ENCODE data around the gene RUFY1. TPM values are rescaled to one million over a fixed set of nuclear protein-coding genes. Genes with fewer than 3 reads are reported as not detected.

RUFY1 gene
- total and polyA plus RNA-seq, 2 donors (not counting 3 experiments of a cell fraction or from before 2014, with no cell fraction given): 25.6 to 44.9 TPM

GRCh38 chr5:179553875-179554274 is 3.5 kb downstream of the RUFY1 start:
- no peak overlapping the region for H3K4me3 ChIP-seq (replicated peaks in 1 of 3; ENCODE audit: insufficient read depth in 1 of 3, low read depth in 1 of 3, low read length in 3 of 3)
- peak; percentile 10 for TF ChIP-seq JUN (IDR thresholded peaks at IDR 0.05; ENCODE audit: borderline replicate concordance, insufficient read depth, insufficient read length, low read depth)
- no peak for TF ChIP-seq EZH2 (IDR thresholded peaks at IDR 0.05; ENCODE audit: borderline replicate concordance, low read depth, low read length, severe bottlenecking)
- peak; percentile 71 for TF ChIP-seq FOS (IDR thresholded peaks at IDR 0.05; ENCODE audit: borderline replicate concordance, insufficient read depth, low read length)
- H4K20me1 ChIP-seq (replicated peaks; ENCODE audit: control insufficient read depth, extremely low read depth, insufficient read depth, low read length): no peaks in the 10 kb centered on the region
- H3K4me2 ChIP-seq (ENCODE audit: insufficient read depth, low read length): peak overlapping the region; percentile 20
- no peaks in the 10 kb centered on the region for H3K9me1 ChIP-seq (replicated peaks; ENCODE audit: control insufficient read depth, extremely low read depth, insufficient read depth, low read length)
- FAIRE-seq (peak; percentile 89), DNase-seq (ENCODE audit: low read depth, low spot score) (peak; percentile 46)
- peaks cover 40% of the 10 kb centered on the region for H3K79me2 ChIP-seq (ENCODE audit: control insufficient read depth, insufficient read depth, low read length)
- ChIA-PET CTCF (no interaction called here), POLR2A (no interaction called here)
- H3K9ac ChIP-seq (replicated peaks; ENCODE audit: extremely low read depth, insufficient read depth, low read length): no peak overlapping the region
- H3K4me1 ChIP-seq (ENCODE audit: control insufficient read depth, extremely low read depth, insufficient read depth, low read length): peaks cover 23% of the 10 kb centered on the region
- dilution Hi-C loops (cut with MboI; ENCODE audit: extremely low pct_ligation_motif_present, low sequenced_read_pairs): no loop called here
- no TSS peak for BruUV-seq (replicated peaks)
- no peaks in the 10 kb centered on the region for H3K27me3 ChIP-seq (ENCODE audit: control insufficient read depth in 2 of 2, insufficient read depth in 2 of 2, low read length in 2 of 2)
- H3K27ac ChIP-seq (ENCODE audit: insufficient read depth, low read depth, low read length): no peak overlapping the region
- H3K9me3 ChIP-seq (replicated peaks; ENCODE audit: control insufficient read depth, insufficient read depth, low read length): no peaks in the 10 kb centered on the region
- H2AFZ ChIP-seq (ENCODE audit: low read depth, low read length): no peak overlapping the region
- peaks cover 0 to 2% of the 10 kb centered on the region in 2 experiments for H3K36me3 ChIP-seq (ENCODE audit: control insufficient read depth in 2 of 2, extremely low read depth in 1 of 2, insufficient read depth in 2 of 2, low read length in 2 of 2)
- intact Hi-C loops (cut with micrococcal nuclease): loop anchor here (5.0 to 10.0 kb wide), 5 partner anchors 68 to 1651 kb away; partner anchors contain the start of genes CLK4, HNRNPH1 and TRIM7

GRCh38 chr5:179554981-179555380 is 4.6 kb downstream of the RUFY1 start:
- ChIA-PET POLR2A (no interaction called here), CTCF (no interaction called here)
- DNase-seq (ENCODE audit: low read depth, low spot score) (no peak), FAIRE-seq (no peak)
- intact Hi-C loops (cut with micrococcal nuclease): loop anchor here (5.0 to 10.0 kb wide), 8 partner anchors 67 to 1650 kb away; partner anchors contain the start of genes CLK4, HNRNPH1, SQSTM1 and TRIM7
- H3K27ac ChIP-seq (ENCODE audit: insufficient read depth, low read depth, low read length): no peak overlapping the region
- TF ChIP-seq POLR2AphosphoS5 (IDR thresholded peaks at IDR 0.05; ENCODE audit: insufficient read depth, low read depth, low read length): no peak
- TF ChIP-seq EZH2 (IDR thresholded peaks at IDR 0.05; ENCODE audit: borderline replicate concordance, low read depth, low read length, severe bottlenecking): no peak
- no peak for TF ChIP-seq GATA2 (IDR thresholded peaks at IDR 0.05; ENCODE audit: insufficient read depth, insufficient read length, low read depth, low read length)
- no peak for TF ChIP-seq CTCF (IDR thresholded peaks at IDR 0.05; ENCODE audit: extremely low read depth in 1 of 2, insufficient read depth in 1 of 2, low read depth in 1 of 2, low read length in 2 of 2)
- no peak for TF ChIP-seq MYC (IDR thresholded peaks at IDR 0.05; ENCODE audit: low read depth, low read length)
- TF ChIP-seq FOS (IDR thresholded peaks at IDR 0.05; ENCODE audit: borderline replicate concordance, insufficient read depth, low read length): no peak
- no peak for TF ChIP-seq POLR2A (IDR thresholded peaks at IDR 0.05; ENCODE audit: low read depth, low read length)
- no peak for TF ChIP-seq JUN (IDR thresholded peaks at IDR 0.05; ENCODE audit: borderline replicate concordance, insufficient read depth, insufficient read length, low read depth)
- TF ChIP-seq MAX (IDR thresholded peaks at IDR 0.05; ENCODE audit: insufficient read depth, insufficient read length): no peak
- H3K9me3 ChIP-seq (replicated peaks; ENCODE audit: control insufficient read depth, insufficient read depth, low read length): no peaks in the 10 kb centered on the region
- H3K4me2 ChIP-seq (ENCODE audit: insufficient read depth, low read length): no peak overlapping the region
- H3K79me2 ChIP-seq (ENCODE audit: control insufficient read depth, insufficient read depth, low read length): peaks cover 40% of the 10 kb centered on the region
- no TSS peak for BruUV-seq (replicated peaks)
- H3K9me1 ChIP-seq (replicated peaks; ENCODE audit: control insufficient read depth, extremely low read depth, insufficient read depth, low read length): no peaks in the 10 kb centered on the region
- no peak overlapping the region for H3K9ac ChIP-seq (replicated peaks; ENCODE audit: extremely low read depth, insufficient read depth, low read length)
- H4K20me1 ChIP-seq (replicated peaks; ENCODE audit: control insufficient read depth, extremely low read depth, insufficient read depth, low read length): no peaks in the 10 kb centered on the region
- no peaks in the 10 kb centered on the region for H3K27me3 ChIP-seq (ENCODE audit: control insufficient read depth in 2 of 2, insufficient read depth in 2 of 2, low read length in 2 of 2)
- dilution Hi-C loops (cut with MboI; ENCODE audit: extremely low pct_ligation_motif_present, low sequenced_read_pairs): no loop called here
- H2AFZ ChIP-seq (ENCODE audit: low read depth, low read length): no peak overlapping the region
- peaks cover 0 to 2% of the 10 kb centered on the region in 2 experiments for H3K36me3 ChIP-seq (ENCODE audit: control insufficient read depth in 2 of 2, extremely low read depth in 1 of 2, insufficient read depth in 2 of 2, low read length in 2 of 2)
- no peak overlapping the region for H3K4me3 ChIP-seq (replicated peaks in 1 of 3; ENCODE audit: insufficient read depth in 1 of 3, low read depth in 1 of 3, low read length in 3 of 3)
- peaks cover 24% of the 10 kb centered on the region for H3K4me1 ChIP-seq (ENCODE audit: control insufficient read depth, extremely low read depth, insufficient read depth, low read length)

Measured in endothelial cell of umbilical vein (primary cell).